IPS-NIHi7 (cell line): Measurements from ENCODE around the gene PGAP3.
A peak's percentile ranks its signal among the peaks of the same experiment; 100 is the strongest.
"Not testable (repeated sequence)": the region's sequence is repeated elsewhere in the genome, so short reads cannot be mapped to it uniquely, and the experiment has no call there.

Source experiments
- DNase-seq: peaks from one replicate; pipeline ENCODE4 v3.0.0; 2012; ENCODE audit warnings: mixed read lengths; ENCODE audit errors: extremely low spot score

The PGAP3 gene, protein sequence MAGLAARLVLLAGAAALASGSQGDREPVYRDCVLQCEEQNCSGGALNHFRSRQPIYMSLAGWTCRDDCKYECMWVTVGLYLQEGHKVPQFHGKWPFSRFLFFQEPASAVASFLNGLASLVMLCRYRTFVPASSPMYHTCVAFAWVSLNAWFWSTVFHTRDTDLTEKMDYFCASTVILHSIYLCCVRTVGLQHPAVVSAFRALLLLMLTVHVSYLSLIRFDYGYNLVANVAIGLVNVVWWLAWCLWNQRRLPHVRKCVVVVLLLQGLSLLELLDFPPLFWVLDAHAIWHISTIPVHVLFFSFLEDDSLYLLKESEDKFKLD

DNA sequence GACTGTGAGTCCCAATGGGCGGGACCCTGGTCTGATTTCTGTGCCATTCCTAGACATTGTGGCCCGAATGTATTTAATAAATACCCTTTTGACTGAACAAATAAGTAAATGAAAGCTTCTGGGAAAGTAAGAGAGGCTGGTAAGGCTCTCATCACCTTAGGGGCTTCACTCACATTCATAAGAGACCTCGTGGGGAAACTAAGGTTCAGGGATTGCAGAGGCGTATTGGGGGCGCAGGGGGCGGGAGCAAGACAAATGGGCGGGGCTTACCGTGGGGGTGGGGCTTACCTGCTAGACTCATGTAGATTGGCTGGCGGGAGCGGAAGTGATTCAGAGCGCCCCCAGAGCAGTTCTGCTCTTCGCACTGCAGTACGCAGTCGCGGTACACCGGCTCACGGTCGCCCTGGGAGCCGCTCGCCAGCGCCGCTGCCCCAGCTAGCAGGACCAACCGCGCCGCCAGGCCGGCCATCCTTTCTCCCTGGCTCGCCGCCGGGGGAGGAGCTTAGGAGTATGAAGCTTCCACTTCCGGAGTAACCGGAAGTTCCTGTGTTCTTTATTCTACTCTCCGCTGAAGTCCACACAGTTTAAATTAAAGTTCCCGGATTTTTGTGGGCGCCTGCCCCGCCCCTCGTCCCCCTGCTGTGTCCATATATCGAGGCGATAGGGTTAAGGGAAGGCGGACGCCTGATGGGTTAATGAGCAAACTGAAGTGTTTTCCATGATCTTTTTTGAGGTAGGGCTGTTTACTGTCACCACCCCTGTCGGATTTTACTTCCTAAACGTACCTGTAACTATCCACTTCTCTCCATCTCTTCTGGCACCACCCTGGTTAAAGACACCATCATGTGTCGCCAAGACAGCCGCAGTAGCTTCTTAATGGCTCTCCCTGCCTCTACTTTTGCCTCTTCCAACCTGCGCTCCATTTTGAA lies at the start of gene PGAP3:
TSS of gene PGAP3 (minus strand) at position 512 of the 929 bp plus-strand sequence. CDS start at position 469, 43 bp downstream.
- DNase-seq, result peak; percentile 92

DNA sequence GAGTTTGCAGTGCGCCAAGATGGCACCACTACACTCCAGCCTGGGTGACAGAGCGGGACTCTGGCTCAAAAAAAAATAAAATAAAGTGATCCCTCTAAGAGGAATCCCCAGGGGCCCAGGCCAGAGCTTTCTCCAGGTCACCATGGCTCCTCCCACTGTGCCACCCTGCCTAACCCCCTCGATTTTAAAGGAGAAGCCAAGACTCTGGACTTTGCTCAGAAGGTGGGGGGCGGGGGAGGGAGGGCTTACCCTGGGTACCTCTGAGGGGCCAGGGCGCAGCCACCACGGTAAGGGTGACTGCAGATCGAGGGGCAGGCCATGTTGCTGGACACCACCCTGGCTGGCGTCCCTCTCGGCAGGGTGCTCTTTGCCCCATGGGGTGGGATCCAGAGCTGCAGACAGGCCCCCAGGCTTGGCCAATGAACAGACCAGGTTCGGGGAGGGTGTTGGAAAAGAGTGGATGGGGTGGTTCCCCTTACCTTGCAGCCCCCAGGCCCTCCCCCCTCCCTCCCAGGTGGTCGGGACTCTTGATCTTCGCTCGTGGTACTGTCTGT lies 49.4 kb upstream of the PGAP3 start:
- no peak for DNase-seq

DNA sequence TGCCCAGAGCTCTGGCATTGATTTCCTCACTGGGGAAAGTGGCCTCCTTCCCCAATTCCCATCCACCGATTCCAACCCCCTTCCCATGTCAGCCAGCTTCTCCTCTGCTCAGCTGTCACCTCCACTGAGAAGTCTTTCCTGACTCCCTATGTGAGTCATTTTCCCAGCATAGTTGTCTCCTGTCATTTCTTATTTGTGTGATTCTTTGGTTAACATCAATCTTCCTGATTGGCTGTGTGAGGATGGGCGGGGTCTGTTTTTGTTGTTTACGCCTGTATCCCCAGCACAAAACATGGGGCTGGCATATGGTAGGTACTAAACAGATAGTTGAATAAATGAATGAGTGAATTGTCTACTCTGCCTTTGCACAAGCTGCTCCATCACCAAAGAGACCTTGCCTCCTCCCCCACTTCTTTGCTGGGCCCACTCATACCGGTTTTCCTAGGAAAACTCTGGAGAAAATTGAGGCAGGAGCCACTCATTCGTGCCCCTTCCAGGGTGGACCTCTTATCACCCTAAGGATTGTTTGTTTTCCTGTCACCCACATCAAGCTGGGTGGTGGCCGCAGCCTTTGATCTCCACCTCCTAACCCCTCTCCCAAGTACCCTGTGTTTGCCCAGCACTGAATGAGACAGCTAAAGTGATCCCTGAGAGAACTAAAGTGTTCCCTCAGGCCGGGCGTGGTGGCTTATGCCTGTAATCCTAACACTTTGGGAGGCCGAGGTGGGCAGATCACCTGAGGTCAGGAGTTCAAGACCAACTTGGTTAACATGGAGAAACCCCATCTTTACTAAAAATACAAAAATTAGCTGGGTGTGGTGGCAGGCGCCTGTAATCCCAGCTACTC lies 48.7 kb upstream of the PGAP3 start:
- no peak for DNase-seq

DNA sequence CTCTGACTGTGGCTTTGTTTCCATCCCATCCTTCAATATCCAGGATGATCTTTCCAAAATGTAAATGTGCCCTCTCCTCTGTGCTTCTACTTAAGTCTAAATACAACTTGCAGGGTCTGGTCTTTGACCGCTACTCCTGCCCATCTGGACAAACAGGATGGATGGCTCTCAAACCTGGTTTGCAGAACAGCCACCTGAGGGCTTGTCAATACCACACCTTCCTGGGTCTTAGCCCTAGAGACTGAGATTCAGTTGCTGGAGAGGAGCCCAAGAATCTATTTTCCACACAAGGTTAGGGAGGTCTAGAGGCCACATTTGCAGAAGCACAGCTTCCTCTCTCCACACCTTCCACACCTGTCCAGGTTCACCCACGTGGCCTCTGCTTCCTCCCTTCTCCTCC lies 48.0 kb upstream of the PGAP3 start:
- no peak for DNase-seq

DNA sequence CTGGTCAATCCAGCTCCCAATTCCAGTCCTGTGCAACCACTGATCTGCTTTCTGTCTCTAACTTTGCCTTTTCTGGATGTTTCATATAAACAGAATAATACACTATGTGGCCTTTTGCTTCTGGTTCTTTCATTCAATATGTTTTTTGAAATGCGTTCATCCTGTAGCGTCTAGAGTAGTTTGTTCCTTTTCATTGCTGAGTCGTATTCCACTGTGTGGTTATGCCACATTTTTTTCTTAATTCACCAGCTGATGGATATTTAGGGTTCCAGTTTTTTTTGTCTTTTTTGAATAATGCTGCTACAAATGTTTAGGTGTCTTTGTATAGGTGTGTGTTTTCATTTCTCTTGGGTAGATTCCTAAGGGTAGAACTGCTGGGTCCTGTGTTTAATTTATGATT lies 44.7 kb upstream of the PGAP3 start:
- DNase-seq, result no peak

DNA sequence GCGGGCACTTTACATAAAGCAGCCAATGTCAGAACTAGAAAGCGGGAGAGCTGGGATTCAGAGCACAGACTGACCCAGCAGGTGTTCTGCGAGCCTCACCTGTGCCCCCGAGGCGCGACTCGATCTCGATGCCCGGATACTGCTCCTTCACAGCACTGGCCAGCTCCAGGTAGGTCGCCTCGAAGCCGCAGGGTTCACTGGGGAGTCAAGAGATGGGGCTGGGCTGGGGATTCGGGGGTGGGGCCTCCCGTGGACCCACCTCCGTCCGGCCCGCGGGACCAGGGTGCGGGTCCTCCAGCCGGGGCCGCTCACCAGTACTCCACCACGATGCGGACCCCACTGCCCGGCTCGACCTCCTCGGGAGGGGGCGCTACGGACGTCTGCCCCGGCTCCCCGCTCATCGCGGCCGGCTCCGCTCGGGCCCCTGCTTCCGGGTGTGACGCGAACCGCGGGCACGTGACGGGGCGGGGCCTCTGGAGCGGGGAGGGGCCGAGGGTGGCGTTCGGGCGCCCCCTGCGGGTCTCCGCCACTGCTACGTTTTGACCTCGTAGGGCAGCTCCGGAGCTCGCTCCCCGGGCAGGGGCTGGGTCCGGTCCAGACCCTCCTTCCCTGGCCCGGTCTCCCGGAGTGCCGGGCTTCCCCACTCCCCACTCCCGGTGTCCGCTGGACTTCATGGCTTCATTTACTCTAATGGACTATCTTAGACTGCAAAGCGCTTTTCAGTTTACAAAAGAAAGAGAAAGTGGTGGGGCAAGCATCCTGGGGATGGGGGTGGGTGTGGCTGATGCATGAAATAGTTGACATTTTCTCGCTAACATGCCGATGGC lies 42.5 kb upstream of the PGAP3 start, which contains the start of gene MIEN1:
TSS of gene MIEN1 (minus strand) at position 438 of the 827 bp plus-strand sequence. CDS start at position 401, 37 bp downstream.
- peak; percentile 97 for DNase-seq

DNA sequence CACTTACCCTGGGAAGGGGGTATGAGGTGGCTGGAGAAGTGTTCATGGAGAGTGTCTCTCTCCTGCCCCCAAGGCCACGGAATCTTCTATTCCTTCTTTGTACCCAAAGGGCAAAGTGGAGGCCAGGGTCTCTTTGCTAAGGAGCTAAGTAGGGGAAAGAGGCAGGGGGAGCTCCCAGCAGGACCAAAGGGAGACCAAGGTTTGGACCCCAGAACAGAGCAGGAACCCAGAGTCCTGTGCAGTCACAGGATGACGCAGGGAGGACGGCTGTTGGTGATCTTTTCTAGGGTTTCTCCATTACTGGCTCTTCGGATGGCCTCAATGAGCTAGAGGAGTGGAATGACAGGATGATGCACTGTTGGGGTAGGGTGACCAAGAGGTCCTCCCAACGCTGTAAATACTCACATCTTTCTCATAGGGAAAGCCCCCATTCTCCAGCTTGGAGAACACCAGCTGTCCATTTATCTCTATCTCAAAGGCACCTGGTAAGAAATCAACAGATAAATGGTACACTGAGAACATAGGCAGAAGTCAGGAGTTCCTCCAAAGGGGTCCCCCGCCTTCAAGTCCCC lies 41.5 kb upstream of the PGAP3 start:
- no peak for DNase-seq

DNA sequence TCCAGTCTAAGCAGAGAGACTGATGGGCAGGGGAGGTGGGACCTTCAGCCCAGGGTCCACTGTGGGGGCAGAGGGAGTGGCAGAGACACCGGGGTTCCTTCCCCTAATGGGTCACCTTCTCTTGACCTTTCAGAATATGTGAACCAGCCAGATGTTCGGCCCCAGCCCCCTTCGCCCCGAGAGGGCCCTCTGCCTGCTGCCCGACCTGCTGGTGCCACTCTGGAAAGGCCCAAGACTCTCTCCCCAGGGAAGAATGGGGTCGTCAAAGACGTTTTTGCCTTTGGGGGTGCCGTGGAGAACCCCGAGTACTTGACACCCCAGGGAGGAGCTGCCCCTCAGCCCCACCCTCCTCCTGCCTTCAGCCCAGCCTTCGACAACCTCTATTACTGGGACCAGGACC lies 39.7 kb upstream of the PGAP3 start:
- DNase-seq, result no peak

DNA sequence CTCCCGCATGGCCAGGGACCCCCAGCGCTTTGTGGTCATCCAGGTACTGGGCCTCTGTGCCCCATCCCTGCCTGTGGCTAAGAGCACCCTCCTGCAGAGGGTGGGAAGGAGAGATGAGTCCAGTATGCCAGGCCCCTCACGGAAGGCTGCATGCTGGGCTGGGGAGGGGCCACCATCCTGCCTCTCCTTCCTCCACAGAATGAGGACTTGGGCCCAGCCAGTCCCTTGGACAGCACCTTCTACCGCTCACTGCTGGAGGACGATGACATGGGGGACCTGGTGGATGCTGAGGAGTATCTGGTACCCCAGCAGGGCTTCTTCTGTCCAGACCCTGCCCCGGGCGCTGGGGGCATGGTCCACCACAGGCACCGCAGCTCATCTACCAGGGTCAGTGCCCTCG lies 38.8 kb upstream of the PGAP3 start:
- no peak for DNase-seq

DNA sequence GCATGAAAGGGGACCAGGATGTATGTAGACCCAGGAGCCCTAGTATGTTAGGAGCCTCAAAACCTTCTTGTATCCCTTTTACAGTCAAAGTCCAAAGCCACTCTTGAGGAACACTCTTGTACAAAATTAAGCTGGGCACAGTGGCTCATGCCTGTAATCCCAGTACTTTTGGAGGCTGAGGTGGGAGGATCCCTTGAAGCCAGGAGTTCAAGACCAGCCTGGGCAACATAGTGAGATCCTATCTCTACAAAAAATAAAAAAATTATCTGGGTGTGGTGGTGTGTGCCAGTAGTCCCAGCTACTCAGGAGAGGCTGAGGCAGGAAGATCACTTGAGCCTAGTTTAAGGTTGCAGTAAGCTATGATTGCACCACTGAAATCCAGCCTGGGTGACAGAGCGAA lies 38.1 kb upstream of the PGAP3 start:
- not testable (repeated sequence) for DNase-seq

DNA sequence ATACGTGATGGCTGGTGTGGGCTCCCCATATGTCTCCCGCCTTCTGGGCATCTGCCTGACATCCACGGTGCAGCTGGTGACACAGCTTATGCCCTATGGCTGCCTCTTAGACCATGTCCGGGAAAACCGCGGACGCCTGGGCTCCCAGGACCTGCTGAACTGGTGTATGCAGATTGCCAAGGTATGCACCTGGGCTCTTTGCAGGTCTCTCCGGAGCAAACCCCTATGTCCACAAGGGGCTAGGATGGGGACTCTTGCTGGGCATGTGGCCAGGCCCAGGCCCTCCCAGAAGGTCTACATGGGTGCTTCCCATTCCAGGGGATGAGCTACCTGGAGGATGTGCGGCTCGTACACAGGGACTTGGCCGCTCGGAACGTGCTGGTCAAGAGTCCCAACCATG lies 36.9 kb upstream of the PGAP3 start:
- no peak for DNase-seq

DNA sequence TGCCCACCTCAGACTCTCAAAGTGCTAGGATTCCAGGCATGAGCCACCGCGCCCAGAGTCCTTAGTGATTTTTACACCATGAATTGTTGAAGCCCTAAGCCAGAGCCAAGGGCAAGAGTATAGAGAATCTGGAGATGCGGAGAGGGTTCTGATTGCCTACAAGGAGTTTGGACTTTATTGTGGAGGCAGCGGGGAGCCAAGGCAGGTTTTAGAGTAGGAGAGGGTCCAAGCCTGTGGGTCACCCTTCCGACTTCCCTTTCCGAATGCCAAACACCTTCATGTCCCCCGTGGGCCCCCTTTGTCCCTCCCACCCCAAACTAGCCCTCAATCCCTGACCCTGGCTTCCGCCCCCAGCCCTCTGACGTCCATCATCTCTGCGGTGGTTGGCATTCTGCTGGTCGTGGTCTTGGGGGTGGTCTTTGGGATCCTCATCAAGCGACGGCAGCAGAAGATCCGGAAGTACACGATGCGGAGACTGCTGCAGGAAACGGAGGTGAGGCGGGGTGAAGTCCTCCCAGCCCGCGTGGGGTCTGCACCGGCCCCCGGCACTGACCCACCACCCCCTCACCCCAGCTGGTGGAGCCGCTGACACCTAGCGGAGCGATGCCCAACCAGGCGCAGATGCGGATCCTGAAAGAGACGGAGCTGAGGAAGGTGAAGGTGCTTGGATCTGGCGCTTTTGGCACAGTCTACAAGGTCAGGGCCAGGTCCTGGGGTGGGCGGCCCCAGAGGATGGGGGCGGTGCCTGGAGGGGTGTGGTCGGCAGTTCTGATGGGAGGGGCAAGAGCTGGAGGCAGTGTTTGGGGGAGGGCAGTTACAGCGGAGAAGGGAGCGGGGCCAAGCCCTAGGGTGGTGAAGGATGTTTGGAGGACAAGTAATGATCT lies 35.4 kb upstream of the PGAP3 start:
- DNase-seq, result peak; percentile 81

DNA sequence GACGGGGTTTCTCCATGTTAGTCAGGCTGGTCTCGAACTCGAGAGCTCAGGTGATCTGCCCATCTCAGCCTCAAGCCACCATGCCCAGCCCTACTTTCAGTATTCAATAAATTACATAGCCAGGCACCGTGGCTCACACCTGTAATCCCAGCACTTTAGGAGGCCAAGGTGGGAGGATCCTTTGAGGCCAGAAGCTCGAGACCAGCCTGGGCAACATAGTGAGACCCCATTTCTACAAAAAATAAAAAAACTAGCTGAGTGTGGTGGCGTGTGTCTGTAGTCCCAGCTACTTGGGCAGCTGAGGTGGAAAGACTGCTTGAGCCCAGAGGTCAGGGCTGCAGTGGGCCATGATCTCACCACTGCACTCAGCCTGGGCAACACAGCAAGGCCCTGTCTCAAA lies 34.2 kb upstream of the PGAP3 start:
- no peak for DNase-seq

DNA sequence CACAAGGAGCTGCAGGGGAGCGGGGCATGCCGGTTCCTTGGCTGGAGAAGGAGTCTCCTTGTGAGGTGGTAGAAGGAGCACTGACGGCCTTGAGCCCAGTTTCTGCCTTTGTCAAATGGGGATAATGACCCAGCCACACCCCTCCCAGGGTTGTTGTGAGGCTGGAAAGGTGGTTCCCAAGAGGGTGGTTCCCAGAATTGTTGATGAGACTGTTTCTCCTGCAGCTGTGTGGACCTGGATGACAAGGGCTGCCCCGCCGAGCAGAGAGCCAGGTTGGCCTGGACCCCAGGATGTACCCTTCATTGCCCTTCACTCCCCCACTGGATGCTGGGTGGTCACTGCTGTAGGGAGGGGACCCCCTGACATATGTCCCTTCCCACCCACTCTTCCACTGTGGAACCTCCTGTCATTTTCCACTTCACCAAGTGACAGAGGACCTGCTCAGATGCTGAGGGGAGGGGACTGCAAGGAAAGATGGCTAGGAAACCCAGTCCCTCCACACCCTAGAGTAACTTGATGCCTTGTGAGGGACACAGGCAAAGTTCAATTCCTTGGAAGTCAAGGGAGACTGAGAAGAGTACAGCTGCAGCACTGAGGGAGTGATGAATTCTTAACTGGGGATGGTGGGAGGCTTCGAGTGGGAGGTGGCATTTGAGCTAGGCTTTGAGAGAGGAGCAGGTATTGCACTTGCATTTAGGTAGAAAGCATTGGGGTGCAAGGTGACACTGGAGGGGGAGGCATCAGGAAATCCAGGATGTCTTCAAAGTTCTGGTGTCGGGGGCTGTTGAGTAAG lies 31.9 kb upstream of the PGAP3 start:
- no peak for DNase-seq

DNA sequence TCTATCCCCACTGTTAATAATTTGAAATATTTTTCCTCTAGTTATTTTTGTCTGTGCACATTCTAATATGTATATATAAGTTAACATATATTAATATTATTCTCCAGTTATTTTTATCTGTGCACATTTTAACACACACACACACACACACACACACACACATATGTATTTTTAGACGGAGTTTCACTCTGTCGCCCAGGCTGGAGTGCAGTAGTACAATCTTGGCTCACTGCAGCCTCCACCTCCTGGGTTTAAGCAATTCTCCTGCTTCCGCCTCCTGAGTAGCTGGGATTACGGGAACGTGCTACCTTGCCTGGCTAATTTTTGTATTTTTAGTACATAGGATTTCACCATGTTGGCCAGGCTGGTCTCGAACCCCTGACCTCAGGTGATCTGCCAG lies 29.8 kb upstream of the PGAP3 start:
- DNase-seq, result no peak

DNA sequence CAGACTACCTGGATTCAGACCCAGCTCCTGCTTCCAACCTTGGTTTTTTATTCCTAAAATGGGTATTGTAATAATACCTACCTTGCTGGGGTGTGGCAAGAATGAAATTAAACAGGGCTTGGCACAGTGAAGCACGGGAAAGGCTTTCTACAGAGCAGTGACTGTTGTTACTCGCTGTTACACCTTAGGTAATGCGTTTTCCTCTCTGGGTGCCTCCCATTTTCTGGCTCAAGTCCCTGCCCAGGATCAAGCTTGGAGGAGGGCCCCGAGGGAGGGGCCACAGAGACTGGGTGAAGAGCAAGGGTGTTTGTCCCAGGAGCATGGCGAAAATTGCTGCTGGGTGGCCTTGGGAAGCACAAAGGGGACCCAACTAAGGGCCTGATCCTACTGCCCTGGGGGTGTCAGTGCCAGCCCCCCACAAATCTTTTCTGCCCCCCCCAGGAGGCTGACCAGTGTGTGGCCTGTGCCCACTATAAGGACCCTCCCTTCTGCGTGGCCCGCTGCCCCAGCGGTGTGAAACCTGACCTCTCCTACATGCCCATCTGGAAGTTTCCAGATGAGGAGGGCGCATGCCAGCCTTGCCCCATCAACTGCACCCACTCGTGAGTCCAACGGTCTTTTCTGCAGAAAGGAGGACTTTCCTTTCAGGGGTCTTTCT lies 29.2 kb upstream of the PGAP3 start:
- DNase-seq, result no peak

DNA sequence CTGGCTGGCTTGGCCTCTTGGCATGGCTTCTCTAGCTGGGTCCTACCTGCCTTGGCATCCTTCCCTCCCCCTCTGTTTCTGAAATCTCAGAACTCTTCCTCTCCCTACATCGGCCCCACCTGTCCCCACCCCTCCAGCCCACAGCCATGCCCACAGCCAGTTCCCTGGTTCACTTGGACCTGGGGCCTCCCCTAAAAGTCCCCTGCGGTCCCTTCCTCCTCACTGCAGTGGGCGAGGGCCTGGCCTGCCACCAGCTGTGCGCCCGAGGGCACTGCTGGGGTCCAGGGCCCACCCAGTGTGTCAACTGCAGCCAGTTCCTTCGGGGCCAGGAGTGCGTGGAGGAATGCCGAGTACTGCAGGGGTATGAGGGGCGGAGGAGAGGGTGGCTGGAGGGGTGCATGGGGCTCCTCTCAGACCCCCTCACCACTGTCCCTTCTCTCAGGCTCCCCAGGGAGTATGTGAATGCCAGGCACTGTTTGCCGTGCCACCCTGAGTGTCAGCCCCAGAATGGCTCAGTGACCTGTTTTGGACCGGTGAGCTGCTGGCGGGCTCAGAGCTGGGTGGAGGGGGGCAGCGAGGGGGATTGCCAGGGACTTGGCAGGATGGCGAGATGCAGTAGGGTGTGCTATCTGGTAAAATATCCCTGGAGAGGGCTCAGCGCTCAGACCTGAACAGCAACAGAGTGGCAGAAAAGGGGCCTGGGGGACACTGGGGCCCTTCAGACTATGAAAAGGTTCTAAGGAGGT lies 28.4 kb upstream of the PGAP3 start:
- no peak for DNase-seq
